ENCODE measurements around the gene SLC26A9. TPM values are rescaled to one million over a fixed set of nuclear protein-coding genes. Genes with fewer than 3 reads are reported as not detected.
A peak's percentile ranks its signal among the peaks of the same experiment; 100 is the strongest.

The SLC26A9 gene
- total RNA-seq, 1 donor from 2014 or later, result not detected

DNA sequence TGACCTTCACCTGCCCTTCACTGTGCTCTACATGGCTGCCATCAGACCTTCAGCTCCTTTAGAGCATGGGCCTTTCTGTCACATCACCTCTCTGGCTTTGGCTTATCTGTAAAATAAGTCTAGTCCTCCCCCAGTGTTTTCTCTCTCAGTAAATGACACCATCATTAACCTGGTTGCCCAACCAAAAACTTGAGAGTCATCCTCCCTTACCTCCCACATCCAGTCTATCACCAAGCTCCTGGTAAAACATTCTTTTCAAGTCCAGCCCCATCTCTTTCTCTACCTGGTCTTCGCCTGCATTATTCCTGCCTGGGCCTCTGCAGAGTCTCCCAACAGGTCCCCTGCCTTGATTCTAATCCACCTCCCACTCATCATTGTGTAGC lies 13.1 kb downstream of the SLC26A9 start:
- H3K27ac Mint-ChIP-seq (ENCODE audit: unreplicated experiment), result no peak overlapping the region
- H3K9me3 Mint-ChIP-seq (ENCODE audit: low read depth), result no peaks in the 10 kb centered on the region
- DNase-seq (ENCODE audit: low spot score), result no peak
- H3K27me3 Mint-ChIP-seq (ENCODE audit: low read depth), result no peaks in the 10 kb centered on the region
- H3K4me3 Mint-ChIP-seq (ENCODE audit: unreplicated experiment), result no peak overlapping the region
- H3K4me1 Mint-ChIP-seq (ENCODE audit: low read depth), result peaks cover 7% of the 10 kb centered on the region
- TF ChIP-seq CTCF (IDR thresholded peaks at IDR 0.05), result no peak
- H3K36me3 Mint-ChIP-seq (ENCODE audit: low read depth), result no peaks in the 10 kb centered on the region

GRCh38 chr1:205929496-205930194 lies 13.6 kb downstream of the SLC26A9 start:
- H3K36me3 Mint-ChIP-seq (ENCODE audit: low read depth), result no peaks in the 10 kb centered on the region

GRCh38 chr1:205928317-205928716 lies 14.9 kb downstream of the SLC26A9 start:
- Mint-ChIP-seq H3K27me3 (ENCODE audit: low read depth) (no peaks in the 10 kb centered on the region), H3K4me3 (ENCODE audit: unreplicated experiment) (no peak overlapping the region), H3K36me3 (ENCODE audit: low read depth) (no peaks in the 10 kb centered on the region)

More at GRCh38 chr1:205929496-205930194, 13.6 kb downstream of the SLC26A9 start:
- peaks cover 7% of the 10 kb centered on the region for H3K4me1 Mint-ChIP-seq (ENCODE audit: low read depth)
- no peak overlapping the region for H3K4me3 Mint-ChIP-seq (ENCODE audit: unreplicated experiment)
- TF ChIP-seq CTCF (IDR thresholded peaks at IDR 0.05), result no peak
- no peaks in the 10 kb centered on the region for H3K9me3 Mint-ChIP-seq (ENCODE audit: low read depth)
- no peak overlapping the region for H3K27ac Mint-ChIP-seq (ENCODE audit: unreplicated experiment)
- no peak for DNase-seq (ENCODE audit: low spot score)
- H3K27me3 Mint-ChIP-seq (ENCODE audit: low read depth), result no peaks in the 10 kb centered on the region

DNA sequence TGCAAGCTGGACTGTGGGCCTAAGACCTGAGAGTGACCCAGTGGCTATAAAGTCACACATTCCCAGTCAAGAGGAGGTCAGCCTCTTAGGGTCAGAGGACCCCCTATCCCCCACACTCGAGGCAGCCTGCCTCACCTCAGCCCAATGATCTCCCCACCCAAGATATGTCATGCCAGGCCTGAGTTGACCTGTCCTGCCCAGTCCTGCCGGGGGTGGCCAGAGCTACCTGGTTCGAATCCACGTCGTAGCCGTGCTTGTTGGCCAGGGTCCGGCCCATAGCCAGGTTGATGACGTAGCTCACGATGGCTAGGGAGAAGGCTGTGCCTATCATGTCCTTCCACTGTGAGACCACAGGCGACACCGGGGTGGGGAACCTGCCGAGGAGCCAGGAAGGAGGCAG lies 15.6 kb downstream of the SLC26A9 start:
- Mint-ChIP-seq H3K4me1 (ENCODE audit: low read depth) (no peaks in the 10 kb centered on the region), H3K9me3 (ENCODE audit: low read depth) (no peaks in the 10 kb centered on the region), H3K36me3 (ENCODE audit: low read depth) (no peaks in the 10 kb centered on the region), H3K27ac (ENCODE audit: unreplicated experiment) (no peak overlapping the region), H3K27me3 (ENCODE audit: low read depth) (no peaks in the 10 kb centered on the region), H3K4me3 (ENCODE audit: unreplicated experiment) (no peak overlapping the region)
- no peak for DNase-seq (ENCODE audit: low spot score)
- TF ChIP-seq CTCF (IDR thresholded peaks at IDR 0.05), result no peak

More at GRCh38 chr1:205928317-205928716, 14.9 kb downstream of the SLC26A9 start:
- no peak for TF ChIP-seq CTCF (IDR thresholded peaks at IDR 0.05)
- DNase-seq (ENCODE audit: low spot score), result no peak
- H3K9me3 Mint-ChIP-seq (ENCODE audit: low read depth), result no peaks in the 10 kb centered on the region
- no peaks in the 10 kb centered on the region for H3K4me1 Mint-ChIP-seq (ENCODE audit: low read depth)
- H3K27ac Mint-ChIP-seq (ENCODE audit: unreplicated experiment), result no peak overlapping the region

- no peak overlapping the region for H3K4me3 Mint-ChIP-seq (ENCODE audit: unreplicated experiment)
- no peaks in the 10 kb centered on the region for H3K9me3 Mint-ChIP-seq (ENCODE audit: low read depth)
- H3K27ac Mint-ChIP-seq (ENCODE audit: unreplicated experiment), result no peak overlapping the region
- peak; percentile 48 for DNase-seq (ENCODE audit: low spot score)
- H3K36me3 Mint-ChIP-seq (ENCODE audit: low read depth), result no peaks in the 10 kb centered on the region
- H3K27me3 Mint-ChIP-seq (ENCODE audit: low read depth), result no peaks in the 10 kb centered on the region
- TF ChIP-seq CTCF (IDR thresholded peaks at IDR 0.05), result no peak
- H3K4me1 Mint-ChIP-seq (ENCODE audit: low read depth), result no peaks in the 10 kb centered on the region
Observed at GRCh38 chr1:205927247-205927646, 16.0 kb downstream of the SLC26A9 start.
